Ishikawa (cell line): ENCODE measurements around the gene TMEM186.

Experiments used
- CEBPB ChIP-seq: IDR thresholded peaks from 2 replicates; pipeline ENCODE4 v1.6.1; 2012
- CREB1 ChIP-seq: IDR thresholded peaks from 2 replicates; pipeline ENCODE4 v1.6.1; 2012; ENCODE audit warnings: low read depth
- EGR1 ChIP-seq: IDR thresholded peaks from 2 replicates; pipeline ENCODE4 v1.6.1; 2012
- EP300 ChIP-seq: IDR thresholded peaks from 2 replicates; pipeline ENCODE4 v1.6.1; 2012; ENCODE audit warnings: borderline replicate concordance
- FOXM1 ChIP-seq: IDR thresholded peaks from 2 replicates; pipeline ENCODE4 v1.6.1; 2012; ENCODE audit warnings: low read depth, borderline replicate concordance
- MAX ChIP-seq: IDR thresholded peaks from 2 replicates; pipeline ENCODE4 v1.6.1; 2012
- NFIC ChIP-seq: IDR thresholded peaks from 2 replicates; pipeline ENCODE4 v1.6.1; 2012
- RAD21 ChIP-seq: IDR thresholded peaks from 2 replicates; pipeline ENCODE4 v1.6.1; 2012; ENCODE audit warnings: low read depth
- TAF1 ChIP-seq: IDR thresholded peaks from 2 replicates; pipeline ENCODE4 v1.6.1; 2012; ENCODE audit warnings: low read depth, mild to moderate bottlenecking
- TCF12 ChIP-seq: IDR thresholded peaks from 2 replicates; pipeline ENCODE4 v1.6.1; 2012; ENCODE audit warnings: low read depth
- TEAD4 ChIP-seq: IDR thresholded peaks from 2 replicates; pipeline ENCODE4 v1.6.1; 2012
- YY1 ChIP-seq: IDR thresholded peaks from 2 replicates; pipeline ENCODE4 v1.6.1; 2012; ENCODE audit warnings: low read depth
- ZBTB7A ChIP-seq: IDR thresholded peaks from 2 replicates; pipeline ENCODE4 v1.6.1; 2012; ENCODE audit warnings: low read depth
- TF ChIP-seq, protein P1 (sequence below): IDR thresholded peaks from 2 replicates; pipeline ENCODE4 v1.6.1; 2012
- TF ChIP-seq, protein P2 (sequence below): IDR thresholded peaks from 2 replicates; pipeline ENCODE4 v1.6.1; 2012; ENCODE audit warnings: low read depth, mild to moderate bottlenecking

TMEM186 gene

DNA sequence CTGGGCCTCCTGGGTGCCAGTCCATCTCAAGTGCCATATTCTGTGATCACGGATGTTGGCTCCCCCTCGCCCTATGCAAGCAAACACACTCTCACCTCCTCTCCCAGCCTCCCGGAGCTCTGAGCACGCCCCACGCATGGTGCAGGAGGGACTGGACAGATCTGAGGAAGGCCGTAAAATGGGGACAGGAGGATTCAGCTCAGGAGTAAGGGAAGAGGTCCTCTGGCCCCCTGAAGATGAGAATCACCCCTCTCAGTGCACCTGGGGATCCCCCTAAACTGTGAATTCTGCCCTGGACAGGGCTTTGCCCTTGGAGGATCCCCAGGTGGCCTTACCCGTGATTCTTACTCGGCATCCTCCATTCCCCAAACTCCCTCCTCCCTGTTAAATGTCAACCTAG, 15.6 kb downstream of the TMEM186 start:
- no peak for TF ChIP-seq CEBPB
- TF ChIP-seq NFIC = no peak
- TF ChIP-seq MAX = no peak
- TF ChIP-seq EGR1 = no peak
- TF ChIP-seq FOXM1 = no peak

DNA sequence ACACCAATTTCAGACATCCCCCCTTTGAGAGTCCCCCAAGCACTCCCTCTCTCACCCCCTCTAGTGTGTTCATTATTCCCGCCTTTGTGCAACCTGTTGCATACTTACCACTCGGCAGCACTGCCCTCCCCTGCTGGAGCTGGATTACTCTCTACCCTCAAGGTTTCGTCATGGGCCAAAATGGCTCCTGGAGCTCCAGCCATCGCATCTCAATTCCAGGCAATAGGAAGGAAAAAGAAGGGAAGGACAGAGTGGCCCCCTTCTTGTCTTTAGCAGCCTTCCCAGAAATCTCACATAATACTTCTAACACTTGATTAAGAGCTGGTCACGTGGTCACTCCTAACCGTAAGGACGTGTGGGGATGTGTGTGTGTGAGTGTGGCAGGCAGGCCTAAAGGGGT, 20.2 kb downstream of the TMEM186 start:
- TF ChIP-seq EP300 (no peak), ZBTB7A (no peak), RAD21 (no peak), EGR1 (no peak), NFIC (no peak), TCF12 (no peak), TAF1 (no peak), CEBPB (no peak), CREB1 (no peak), FOXM1 (no peak), TEAD4 (no peak), YY1 (no peak), MAX (no peak)
- TF ChIP-seq, protein P1, sequence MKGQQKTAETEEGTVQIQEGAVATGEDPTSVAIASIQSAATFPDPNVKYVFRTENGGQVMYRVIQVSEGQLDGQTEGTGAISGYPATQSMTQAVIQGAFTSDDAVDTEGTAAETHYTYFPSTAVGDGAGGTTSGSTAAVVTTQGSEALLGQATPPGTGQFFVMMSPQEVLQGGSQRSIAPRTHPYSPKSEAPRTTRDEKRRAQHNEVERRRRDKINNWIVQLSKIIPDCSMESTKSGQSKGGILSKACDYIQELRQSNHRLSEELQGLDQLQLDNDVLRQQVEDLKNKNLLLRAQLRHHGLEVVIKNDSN = no peak
- TF ChIP-seq, protein P2, sequence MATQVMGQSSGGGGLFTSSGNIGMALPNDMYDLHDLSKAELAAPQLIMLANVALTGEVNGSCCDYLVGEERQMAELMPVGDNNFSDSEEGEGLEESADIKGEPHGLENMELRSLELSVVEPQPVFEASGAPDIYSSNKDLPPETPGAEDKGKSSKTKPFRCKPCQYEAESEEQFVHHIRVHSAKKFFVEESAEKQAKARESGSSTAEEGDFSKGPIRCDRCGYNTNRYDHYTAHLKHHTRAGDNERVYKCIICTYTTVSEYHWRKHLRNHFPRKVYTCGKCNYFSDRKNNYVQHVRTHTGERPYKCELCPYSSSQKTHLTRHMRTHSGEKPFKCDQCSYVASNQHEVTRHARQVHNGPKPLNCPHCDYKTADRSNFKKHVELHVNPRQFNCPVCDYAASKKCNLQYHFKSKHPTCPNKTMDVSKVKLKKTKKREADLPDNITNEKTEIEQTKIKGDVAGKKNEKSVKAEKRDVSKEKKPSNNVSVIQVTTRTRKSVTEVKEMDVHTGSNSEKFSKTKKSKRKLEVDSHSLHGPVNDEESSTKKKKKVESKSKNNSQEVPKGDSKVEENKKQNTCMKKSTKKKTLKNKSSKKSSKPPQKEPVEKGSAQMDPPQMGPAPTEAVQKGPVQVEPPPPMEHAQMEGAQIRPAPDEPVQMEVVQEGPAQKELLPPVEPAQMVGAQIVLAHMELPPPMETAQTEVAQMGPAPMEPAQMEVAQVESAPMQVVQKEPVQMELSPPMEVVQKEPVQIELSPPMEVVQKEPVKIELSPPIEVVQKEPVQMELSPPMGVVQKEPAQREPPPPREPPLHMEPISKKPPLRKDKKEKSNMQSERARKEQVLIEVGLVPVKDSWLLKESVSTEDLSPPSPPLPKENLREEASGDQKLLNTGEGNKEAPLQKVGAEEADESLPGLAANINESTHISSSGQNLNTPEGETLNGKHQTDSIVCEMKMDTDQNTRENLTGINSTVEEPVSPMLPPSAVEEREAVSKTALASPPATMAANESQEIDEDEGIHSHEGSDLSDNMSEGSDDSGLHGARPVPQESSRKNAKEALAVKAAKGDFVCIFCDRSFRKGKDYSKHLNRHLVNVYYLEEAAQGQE = no peak

GRCh38 chr16:8776129-8776584, 21.3 kb downstream of the TMEM186 start:
- no peak for TF ChIP-seq EGR1
- TF ChIP-seq CEBPB = no peak
- TF ChIP-seq, protein P2 = no peak
- TF ChIP-seq, protein P1 = no peak
- TF ChIP-seq ZBTB7A = no peak
- no peak for TF ChIP-seq FOXM1
- no peak for TF ChIP-seq TCF12
- TF ChIP-seq EP300 = no peak
- TF ChIP-seq TEAD4 = no peak
- TF ChIP-seq TAF1 = no peak

DNA sequence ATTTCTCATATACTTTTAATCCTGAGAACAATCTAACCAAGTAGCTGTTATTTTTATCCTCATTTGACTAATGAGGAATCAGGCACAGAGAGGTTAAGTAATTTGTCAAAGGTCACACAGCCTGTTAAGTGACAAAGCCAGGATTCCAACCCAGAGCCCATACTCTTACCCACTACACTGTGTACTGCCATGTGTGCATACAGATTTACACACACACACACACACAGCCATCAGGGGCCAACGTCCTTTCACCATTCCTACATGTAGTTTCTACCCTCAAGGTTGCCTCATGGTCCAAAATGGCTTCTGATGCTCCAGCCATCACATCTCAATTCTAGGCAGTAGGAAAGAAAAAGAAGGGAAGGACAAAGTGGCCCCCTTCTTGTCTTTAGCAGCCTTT, 22.1 kb downstream of the TMEM186 start:
- TF ChIP-seq EGR1 (no peak), NFIC (no peak), EP300 (no peak), CREB1 (no peak), CEBPB (no peak), TAF1 (no peak), YY1 (no peak), TCF12 (no peak), ZBTB7A (no peak), MAX (no peak)
- TF ChIP-seq, protein P2 = no peak

GRCh38 chr16:8774208-8774607, 23.2 kb downstream of the TMEM186 start:
- TF ChIP-seq YY1 (no peak), TEAD4 (no peak), ZBTB7A (no peak), TCF12 (no peak), EP300 (no peak), TAF1 (no peak), FOXM1 (no peak)
